GM12878 (cell line): Measurements from ENCODE around the gene CHN2. TPM values are rescaled to one million over a fixed set of nuclear protein-coding genes. Genes with fewer than 3 reads are reported as not detected.

Experiments used
- ATAC-seq: fragments of 200-7000 bp; cut with Tn5 transposase; 3 replicates; pipeline ENCODE4 v1.9.1; 2020; ENCODE audit warnings: mild to moderate bottlenecking, moderate library complexity
- BruUV-seq: library from RNA; stranded (reverse); fragments of 400-500 nt; replicated peaks from 2 replicates; lab custom pipeline; 2021; lab: Mats Ljungman, UMichigan
- CTCF ChIA-PET: fragments of 300-600 bp; sonication (Branson Sonifier 250); formaldehyde crosslinking; extraction: SDS; loops from one replicate; lab custom pipeline; 2021; ENCODE audit warnings: inconsistent platforms; lab: Yijun Ruan, JAX
- POLR2A ChIA-PET: fragments of 350-600 bp; formaldehyde crosslinking; extraction: SDS; loops from one replicate; lab custom pipeline; 2021; ENCODE audit warnings: inconsistent platforms; lab: Charles Lee
- RAD21 ChIA-PET: fragments of 300-600 bp; sonication (Branson Sonifier 250); formaldehyde crosslinking; loops from one replicate; lab custom pipeline; 2023; ENCODE audit warnings: antibody characterized with exemption; ENCODE audit not compliant: unreplicated experiment; lab: Charles Lee
- SMC1A ChIA-PET: fragments of 300-600 bp; sonication (Branson Sonifier 250); formaldehyde crosslinking; loops from one replicate; lab custom pipeline; 2023; ENCODE audit not compliant: unreplicated experiment, uncharacterized antibody; lab: Charles Lee
- DNase-seq: peaks from one replicate; pipeline ENCODE4 v3.0.0-alpha.2; 2011; ENCODE audit warnings: low read depth, low spot score
- FAIRE-seq: peaks from 3 replicates; lab custom pipeline; 2011; peaks lifted over from hg19 to GRCh38; lab: Jason Lieb, UNC
- H2AFZ ChIP-seq: 2 replicates; pipeline ENCODE4 v1.6.0; 2011; ENCODE audit warnings: low read depth, low read length, control low read depth; ENCODE audit not compliant: control insufficient read depth
- H3K27ac ChIP-seq: 2 replicates; pipeline ENCODE4 v1.5.1; 2011; ENCODE audit warnings: control low read depth; ENCODE audit not compliant: control insufficient read depth, insufficient read depth
- H3K27me3 ChIP-seq, 2 experiments: replicated peaks in 1 of 2; 2 replicates each; pipeline versions ENCODE4 v1.6.0 to v1.6.1; 2011; ENCODE audit warnings: low read length in 1 of 2; ENCODE audit not compliant: control insufficient read depth in 2 of 2, insufficient read depth in 2 of 2
- H3K36me3 ChIP-seq, 2 experiments: 2 replicates each; pipeline ENCODE4 v1.5.1; 2011; ENCODE audit warnings: low read length in 1 of 2; ENCODE audit not compliant: control insufficient read depth in 2 of 2, insufficient read depth in 2 of 2
- H3K4me1 ChIP-seq: 2 replicates; pipeline ENCODE4 v1.6.1; 2011; ENCODE audit warnings: mild to moderate bottlenecking, low read length, moderate library complexity, mixed read lengths; ENCODE audit not compliant: control insufficient read depth, insufficient read depth
- H3K4me2 ChIP-seq: 2 replicates; pipeline ENCODE4 v1.6.0; 2011; ENCODE audit warnings: control low read depth; ENCODE audit not compliant: control insufficient read depth, insufficient read depth
- H3K4me3 ChIP-seq: fragments of 200-600 bp; sonication (generic); 2 replicates; pipeline ENCODE4 v1.5.1; 2016
- H3K79me2 ChIP-seq: 2 replicates; pipeline ENCODE4 v1.6.0; 2011; ENCODE audit warnings: low read length; ENCODE audit not compliant: control insufficient read depth, insufficient read depth
- H3K9ac ChIP-seq: 2 replicates; pipeline ENCODE4 v1.8.0; 2011; ENCODE audit warnings: low read length, control low read depth, mixed read lengths; ENCODE audit not compliant: control insufficient read depth, insufficient read depth
- H3K9me3 ChIP-seq: replicated peaks from 3 replicates; pipeline ENCODE4 v1.5.1; 2011; ENCODE audit warnings: mild to moderate bottlenecking, low read length; ENCODE audit not compliant: control insufficient read depth, insufficient read depth
- H4K20me1 ChIP-seq: 2 replicates; pipeline ENCODE4 v1.6.0; 2011; ENCODE audit not compliant: control insufficient read depth, insufficient read depth
- EED ChIP-seq: sonication (generic); IDR thresholded peaks from 2 replicates; pipeline ENCODE4 v1.6.1; 2016; ENCODE audit warnings: antibody characterized with exemption, low read depth
- ETV6 ChIP-seq, 2 experiments: fragments of 450-650 bp in 1 of 2; IDR thresholded peaks in 1 of 2; conservative IDR thresholded peaks in 1 of 2; 2 replicates each; pipeline ENCODE4 v1.6.1; 2014; ENCODE audit warnings: antibody characterized with exemption in 1 of 2, borderline replicate concordance in 1 of 2, low read depth in 1 of 2, mild to moderate bottlenecking in 1 of 2, moderate library complexity in 1 of 2
- FOXM1 ChIP-seq: IDR thresholded peaks from 2 replicates; pipeline ENCODE4 v1.6.1; 2012; ENCODE audit warnings: low read depth, mild to moderate bottlenecking, inconsistent platforms, low read length, moderate library complexity
- GATAD2B ChIP-seq: fragments of 450-650 bp; conservative IDR thresholded peaks from 2 replicates; pipeline ENCODE4 v1.6.1; 2017; ENCODE audit warnings: low read depth, mild to moderate bottlenecking, moderate library complexity
- POLR2AphosphoS5 ChIP-seq: IDR thresholded peaks from 2 replicates; pipeline ENCODE4 v1.6.1; 2011; ENCODE audit warnings: mild to moderate bottlenecking, low read length, inconsistent platforms
- SP1 ChIP-seq: IDR thresholded peaks from one replicate; pipeline ENCODE4 v1.6.1; 2011; ENCODE audit warnings: low read depth, low read length
- SREBF1 ChIP-seq: IDR thresholded peaks from 2 replicates; pipeline ENCODE4 v1.6.1; 2012; ENCODE audit warnings: mild to moderate bottlenecking, low read length
- TCF3 ChIP-seq: IDR thresholded peaks from 2 replicates; pipeline ENCODE4 v1.6.1; 2012; ENCODE audit warnings: low read depth, mild to moderate bottlenecking, low read length, borderline replicate concordance; ENCODE audit not compliant: insufficient read depth
- USF2 ChIP-seq: IDR thresholded peaks from 2 replicates; pipeline ENCODE4 v1.6.1; 2011; ENCODE audit warnings: low read depth, low read length, improper control_type of control experiment, borderline replicate concordance
- WGBS: methylation state at CpG from one replicate; pipeline ENCODE4 v1.1.6; 2016; ENCODE audit warnings: low lambda C conversion rate; ENCODE audit not compliant: insufficient replicate concordance, insufficient coverage; ENCODE audit errors: missing lambda C conversion rate; 5-methylcytosine and 5-hydroxymethylcytosine counted together
- in situ Hi-C: fragments of 300-500 bp; cut with MboI; formaldehyde crosslinking; loops from 9 replicates; pipeline ENCODE4 v1.14.3; 2018; ENCODE audit warnings: mixed read lengths
- intact Hi-C: fragments of 100-400 bp; cut with micrococcal nuclease; formaldehyde crosslinking; loops from one replicate; pipeline ENCODE4 v1.14.2; 2022; ENCODE audit not compliant: unreplicated experiment
- polyA plus RNA-seq, 11 experiments: library from polyadenylated mRNA; depleted of rRNA in 4 of 11; unstranded in 6 of 11; stranded (reverse) in 5 of 11; fragments of >200 nt; fragmentation: Nextera tagmentation in 4 of 11; fragmentation: Illumina TruSeq in 1 of 11; extraction: Ambion mirVana in 4 of 11; extraction: Trizol in 1 of 11; gene quantifications; 1 replicate in 1 of 11; 2 replicates in 10 of 11; pipeline versions ENCODE4 v1.2.1 to v1.2.3, GENCODE V29; 2011 to 2016; ENCODE audit warnings: inconsistent platforms in 2 of 11, missing spikeins in 2 of 11, low read depth in 1 of 11
- total RNA-seq, 4 experiments: library from RNA; depleted of rRNA in 3 of 4; stranded (reverse); fragments of >200 nt in 3 of 4; fragmentation: Illumina TruSeq in 1 of 4; extraction: Trizol in 1 of 4; gene quantifications; 2 replicates each; pipeline versions ENCODE4 v1.2.1 to v1.2.3, GENCODE V29; 2013 to 2021
- TF ChIP-seq, protein P1 (sequence below): IDR thresholded peaks from 2 replicates; pipeline ENCODE4 v1.6.1; 2012; ENCODE audit warnings: low read depth, low read length, improper control_type of control experiment

The CHN2 gene
- total and polyA plus RNA-seq, 10 of the 15 experiments (the other 5 are each of a cell fraction or from before 2014, with no cell fraction given) = 0.11 to 3.8 (median 0.37) TPM; not detected in 2

DNA sequence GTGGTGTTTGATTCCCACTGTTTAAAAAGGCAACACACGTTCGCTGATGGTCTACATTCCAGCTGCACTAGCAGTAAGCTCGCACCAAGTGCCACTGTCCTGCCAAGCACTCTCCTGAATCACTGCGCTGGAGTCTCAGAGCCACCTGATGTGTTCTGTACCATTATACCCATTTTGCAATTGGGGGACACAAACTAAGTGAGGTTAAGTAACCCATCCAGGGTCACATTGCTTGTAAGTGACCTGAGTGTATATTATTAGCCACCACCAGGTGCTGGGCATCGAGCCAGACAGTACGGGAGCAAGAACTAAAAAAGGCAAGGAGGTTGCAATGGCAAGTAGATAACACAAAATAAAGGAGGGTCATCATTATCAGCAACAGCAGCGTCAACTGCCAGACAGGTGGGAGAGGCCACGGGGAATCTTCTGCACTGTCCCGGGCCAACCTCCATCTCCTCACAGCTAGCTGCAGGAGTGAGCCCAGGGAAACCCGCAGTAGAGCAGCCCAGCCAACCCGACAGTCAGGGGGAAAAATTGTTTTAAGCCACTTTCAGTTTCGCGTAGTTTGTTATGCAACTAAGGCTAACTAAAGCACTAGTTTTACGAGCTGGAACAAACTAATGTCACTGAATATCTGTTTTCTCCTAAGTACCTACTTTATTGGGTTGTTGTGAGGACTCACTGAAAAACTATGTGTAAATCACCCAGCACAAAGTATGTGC is 47.5 kb upstream of the CHN2 start:
- Histone ChIP-seq H3K9ac (no peak overlapping the region), H3K4me1 (no peaks in the 10 kb centered on the region), H3K9me3 (no peaks in the 10 kb centered on the region), H3K27ac (no peak overlapping the region), H4K20me1 (no peaks in the 10 kb centered on the region), H3K27me3 (peaks cover 8 to 9% of the 10 kb centered on the region in 2 experiments; a peak in 3 of 4 replicates), H3K4me3 (no peak overlapping the region), H3K4me2 (no peak overlapping the region), H2AFZ (no peak overlapping the region), H3K36me3 (no peaks in the 10 kb centered on the region), H3K79me2 (no peaks in the 10 kb centered on the region)
- ATAC-seq (no peak), DNase-seq (no peak), FAIRE-seq (no peak)
- 50% methylated on average over 14 of the region's 14 CpGs for WGBS
- ChIA-PET POLR2A (no interaction called here), SMC1A (interaction anchor here (0.5 kb wide), 1 partner anchor 155 kb away, joined by 3 read pairs; no protein-coding TSS in a partner anchor), CTCF (interaction anchor here (0.6 kb wide), 1 partner anchor 206 kb away, joined by 3 read pairs; no protein-coding TSS in a partner anchor), RAD21 (no interaction called here)
- BruUV-seq = no TSS peak
- no peak for TF ChIP-seq EED
- TF ChIP-seq POLR2AphosphoS5 = no peak
- TF ChIP-seq FOXM1 = no peak
- no peak for TF ChIP-seq USF2
- no peak for TF ChIP-seq TCF3
- no peak for TF ChIP-seq ETV6 (conservative IDR thresholded peaks at IDR 0.05 in 1 of 2, IDR thresholded peaks at IDR 0.05 in 1 of 2; ENCODE audit: borderline replicate concordance in 1 of 2, low read depth in 1 of 2)
- TF ChIP-seq, protein P1, sequence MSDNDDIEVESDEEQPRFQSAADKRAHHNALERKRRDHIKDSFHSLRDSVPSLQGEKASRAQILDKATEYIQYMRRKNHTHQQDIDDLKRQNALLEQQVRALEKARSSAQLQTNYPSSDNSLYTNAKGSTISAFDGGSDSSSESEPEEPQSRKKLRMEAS = no peak
- no peak for TF ChIP-seq SP1
- no peak for TF ChIP-seq SREBF1
- no peak for TF ChIP-seq GATAD2B
- intact Hi-C loops = no loop called here
- in situ Hi-C loops = no loop called here
